SK-N-MC (cell line): ENCODE data around the gene PACSIN2.

Source experiments
- EZH2 ChIP-seq: fragments of 200-600 bp; sonication (generic); IDR thresholded peaks from one replicate; pipeline ENCODE4 v1.6.1; 2017; ENCODE audit warnings: antibody characterized with exemption
- POLR2AphosphoS5 ChIP-seq: IDR thresholded peaks from 2 replicates; pipeline ENCODE4 v1.6.1; 2012; ENCODE audit warnings: mild to moderate bottlenecking, low read depth, low read length, borderline replicate concordance

DNA sequence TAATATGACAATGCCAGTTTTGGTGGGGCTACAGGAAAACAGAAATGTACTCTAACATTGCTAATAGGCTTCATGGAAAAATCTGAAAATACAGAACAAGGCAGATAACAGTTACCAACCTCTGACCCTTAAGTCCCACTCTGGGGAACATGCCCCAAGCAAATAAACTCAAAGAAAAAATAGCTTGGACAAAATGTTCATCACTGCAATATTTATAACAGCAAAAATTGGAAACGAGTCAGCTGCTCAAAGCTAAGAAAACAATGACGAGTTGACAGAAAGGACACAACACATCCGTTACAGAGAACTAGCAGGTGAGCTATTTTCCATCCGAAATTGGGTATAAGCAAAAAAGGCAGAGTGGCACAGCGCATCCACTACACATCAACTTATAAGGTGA, 70.5 kb downstream of the PACSIN2 start:
- TF ChIP-seq POLR2AphosphoS5 (no peak), EZH2 (no peak)
